Ovary (tissue), 9 donors: ENCODE data around the gene MUC6. TPM values are rescaled to one million over a fixed set of nuclear protein-coding genes. Genes with fewer than 3 reads are reported as not detected.
"Not testable (repeated sequence)": the region's sequence is repeated elsewhere in the genome, so short reads cannot be mapped to it uniquely, and the experiment has no call there.

Source experiments
- DNase-seq, 5 donors: peaks; one replicate each; pipeline ENCODE4 v3.0.0-alpha.2; 2019 to 2020
- H3K27ac ChIP-seq, 2 donors: fragments of 200-600 bp; one replicate each; pipeline versions ENCODE4 v1.5.1 to v1.8.0; 2019 to 2022
- H3K27me3 ChIP-seq: fragments of 200-600 bp; one replicate; pipeline ENCODE4 v1.8.0; 2022
- H3K36me3 ChIP-seq: fragments of 200-600 bp; sonication (generic); one replicate; pipeline ENCODE4 v1.5.1; 2019
- H3K4me1 ChIP-seq: one replicate; pipeline ENCODE4 v1.8.1; 2013; ENCODE audit warnings: mild to moderate bottlenecking, moderate library complexity; ENCODE audit not compliant: insufficient read depth
- H3K4me3 ChIP-seq: fragments of 200-600 bp; sonication (generic); one replicate; pipeline ENCODE4 v1.5.1; 2017
- H3K9me3 ChIP-seq, 2 donors: fragments of 200-600 bp in 1 of 2; sonication (generic) in 1 of 2; one replicate each; pipeline versions ENCODE4 v1.5.1 to v1.8.1; 2013 to 2019; ENCODE audit warnings: mild to moderate bottlenecking in 1 of 2, moderate library complexity in 1 of 2
- CTCF ChIP-seq, 3 donors: fragments of 450-650 bp in 2 of 3; fragments of 200-600 bp in 1 of 3; IDR thresholded peaks; one replicate each; pipeline versions ENCODE4 v1.5.1 to v1.8.0; 2016 to 2022; ENCODE audit warnings: antibody characterized with exemption in 3 of 3, mild to moderate bottlenecking in 1 of 3
- EP300 ChIP-seq: sonication (generic); formaldehyde crosslinking; IDR thresholded peaks from one replicate; pipeline ENCODE4 v1.6.1; 2017; ENCODE audit warnings: antibody characterized with exemption
- POLR2A ChIP-seq: fragments of 450-650 bp; IDR thresholded peaks from one replicate; pipeline ENCODE4 v1.6.1; 2017; ENCODE audit warnings: antibody characterized with exemption, mild to moderate bottlenecking, moderate library complexity
- WGBS, 3 donors: extraction: QIAGEN DNeasy Blood & Tissue Kit in 1 of 3; methylation state at CpG; one replicate each; pipeline versions ENCODE4 v1.1.5 to v1.1.7; 2013 to 2017; 5-methylcytosine and 5-hydroxymethylcytosine counted together
- intact Hi-C, 4 donors: fragments of 100-400 bp; cut with DNase I; formaldehyde crosslinking; loops; one replicate each; pipeline versions ENCODE4 v1.11.0 to v1.15.1; 2022 to 2023
- polyA plus RNA-seq, 2 donors: library from polyadenylated mRNA; stranded (reverse); fragments of 200-250 nt in 1 of 2; fragments of 350-450 nt in 1 of 2; fragmentation: Illumina TruSeq in 1 of 2; extraction: RNeasy Lipid Tissue Mini Kit (QIAGEN cat#74804) in 1 of 2; gene quantifications; one replicate each; pipeline ENCODE4 v1.2.3, GENCODE V29; 2013 to 2014
- total RNA-seq, 7 donors: library from RNA; depleted of rRNA in 2 of 7; stranded (reverse); fragments of >200 nt in 2 of 7; fragmentation: NEBNext Ultra II Directional in 3 of 7; extraction: Animal tissue kit (Norgen Biotek cat#: 25700) in 3 of 7; gene quantifications; one replicate each; pipeline versions ENCODE4 v1.1.0 to v1.2.4, GENCODE V29; 2016 to 2023
- donor health status: DM: no; HTN: no; CAD: no; lungs with moderate emphysema.
- donor health status: DM: no; HTN: no; CAD: no.
- donor health status: Bipolar disorder and iron deficiency.
- donor health status: DM: yes; HTN: yes; CAD: no.
- donor health status: DM: no; HTN: no; CAD: no.
- donor health status: DM: yes; HTN: yes; CAD: no.

MUC6 gene
- total and polyA plus RNA-seq, 9 donors, result 0.02 to 7.2 (median 0.31) TPM; not detected in 1

DNA sequence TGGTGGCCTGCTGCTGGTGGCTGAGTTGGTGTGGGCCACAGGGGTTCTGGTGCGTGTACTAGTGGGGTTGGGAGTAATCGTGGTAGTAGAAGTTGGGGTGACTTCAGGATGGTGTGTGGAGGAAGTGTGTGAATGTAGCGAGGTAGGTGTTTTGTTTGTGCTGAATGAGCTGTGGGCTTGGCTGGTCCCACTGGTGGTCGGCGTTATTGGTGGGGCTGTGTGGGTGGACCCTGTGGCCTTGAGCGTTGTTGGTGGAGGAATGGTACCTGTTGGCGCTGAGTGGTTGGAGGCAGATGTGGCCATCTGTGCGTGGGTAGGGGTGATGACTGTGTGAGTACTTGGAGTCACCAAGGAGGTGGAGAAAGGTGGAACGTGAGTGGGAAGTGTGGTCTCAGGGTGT, 18.4 kb downstream of the MUC6 start:
- intact Hi-C loops, result no loop called here
- H3K27ac ChIP-seq, result no peak overlapping the region
- no peak overlapping the region for H3K4me3 ChIP-seq
- H3K4me1 ChIP-seq, result no peaks in the 10 kb centered on the region
- H3K36me3 ChIP-seq, result no peaks in the 10 kb centered on the region
- no peaks in the 10 kb centered on the region for H3K27me3 ChIP-seq
- 81 to 86% (median 82%) methylated on average over 9 of the region's 9 CpGs for WGBS, 3 donors
- H3K9me3 ChIP-seq, result no peaks in the 10 kb centered on the region
- no peak for DNase-seq
- TF ChIP-seq CTCF (IDR thresholded peaks at IDR 0.05), result no peak
- no peak for TF ChIP-seq EP300
- TF ChIP-seq POLR2A, result no peak

GRCh38 chr11:1017269-1018005, 19.1 kb downstream of the MUC6 start:
- 77 to 82% (median 79%) methylated on average over 12 of the region's 12 CpGs for WGBS, 3 donors
- Histone ChIP-seq H3K27me3 (no peaks in the 10 kb centered on the region), H3K9me3 (no peaks in the 10 kb centered on the region), H3K27ac (no peak overlapping the region), H3K4me3 (no peak overlapping the region), H3K4me1 (no peaks in the 10 kb centered on the region), H3K36me3 (no peaks in the 10 kb centered on the region)
- DNase-seq, result no peak
- intact Hi-C loops, result no loop called here
- TF ChIP-seq EP300, result no peak

DNA sequence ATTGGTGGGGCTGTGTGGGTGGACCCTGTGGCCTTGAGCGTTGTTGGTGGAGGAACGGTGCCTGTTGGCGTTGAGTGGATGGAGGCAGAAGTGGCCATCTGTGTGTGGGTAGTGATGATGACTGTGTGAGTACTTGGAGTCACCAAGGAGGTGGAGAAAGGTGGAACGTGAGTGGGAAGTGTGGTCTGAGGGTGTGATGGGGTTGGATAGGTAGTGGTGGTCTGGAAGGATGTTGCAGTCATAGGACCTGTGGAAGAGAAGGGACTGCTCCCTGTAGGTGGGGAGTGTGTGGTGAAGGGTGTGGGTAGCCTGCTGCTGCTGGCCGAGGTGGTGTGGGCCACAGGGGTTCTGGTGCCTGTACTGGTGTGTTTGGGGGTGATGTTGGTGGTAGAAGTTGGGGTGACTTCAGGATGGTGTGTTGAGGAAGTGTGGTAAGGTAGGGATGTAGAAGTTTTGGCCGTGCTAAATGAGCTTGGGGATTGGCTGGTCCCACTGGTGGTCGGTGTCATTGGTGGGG, 19.9 kb downstream of the MUC6 start:
- WGBS, 3 donors, result 61 to 63% (median 63%) methylated on average over 7 of the region's 7 CpGs
- H3K27ac ChIP-seq, intact Hi-C loops, H3K36me3 ChIP-seq, DNase-seq, H3K27me3 ChIP-seq, H3K4me1 ChIP-seq, H3K9me3 ChIP-seq, H3K4me3 ChIP-seq: not testable (repeated sequence)

DNA sequence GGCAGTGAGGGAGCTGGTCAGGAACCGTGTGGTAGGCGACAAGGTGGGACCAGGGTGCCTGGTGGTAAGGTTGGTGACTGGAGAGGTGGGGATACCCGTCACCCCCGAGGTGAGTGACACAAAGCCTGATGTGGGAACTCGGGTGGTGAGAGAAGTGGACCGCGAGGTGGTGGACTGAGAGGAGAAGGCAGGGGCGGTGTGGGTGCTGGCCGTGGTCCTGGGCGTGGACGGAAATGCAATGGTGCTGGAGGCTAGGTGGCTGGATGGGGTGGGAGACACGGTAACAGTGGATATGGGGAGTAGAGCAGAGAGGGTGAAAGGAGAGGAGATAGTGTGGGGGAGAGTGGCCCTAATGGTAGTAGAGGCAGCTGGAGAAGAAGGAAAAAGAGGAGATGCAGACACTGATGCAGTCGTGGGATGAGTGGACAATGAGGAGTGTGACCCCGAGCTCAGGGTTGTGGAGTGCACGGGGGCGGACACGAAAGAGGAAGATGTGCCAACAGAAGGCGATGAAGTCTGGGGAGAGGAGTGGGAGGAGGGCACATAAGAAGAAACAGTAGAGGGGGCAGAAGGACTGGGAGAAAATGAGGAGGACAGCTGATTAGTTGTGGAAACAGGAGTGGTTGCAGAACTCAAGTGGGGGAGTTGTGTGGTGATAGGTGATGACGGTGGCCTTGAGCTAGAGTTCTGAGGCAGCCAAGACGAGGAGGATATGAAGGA, 20.5 kb downstream of the MUC6 start:
- WGBS, 3 donors, result 44 to 50% (median 48%) methylated on average over 20 of the region's 20 CpGs
- DNase-seq, result no peak

DNA sequence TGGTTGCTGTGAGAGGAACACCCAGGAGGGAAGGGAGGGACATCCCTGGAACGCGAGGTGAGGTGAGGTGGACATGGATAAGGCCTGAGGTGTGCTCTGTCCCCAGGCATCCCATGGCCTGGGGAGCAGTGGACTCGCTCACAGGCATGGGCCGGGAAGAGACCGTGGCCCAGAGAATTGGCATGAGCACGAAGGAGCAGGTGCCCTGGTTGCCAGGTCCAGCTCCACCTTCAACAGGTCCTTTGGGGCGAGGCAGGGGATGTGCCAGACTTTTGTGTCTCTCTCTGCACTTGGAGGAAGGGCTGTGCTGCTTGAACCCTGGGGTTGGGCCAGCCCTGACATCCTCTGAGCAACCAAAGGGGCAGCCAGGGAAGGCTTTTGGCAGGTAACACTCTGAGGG, 21.5 kb downstream of the MUC6 start:
- H3K4me1 ChIP-seq, result no peaks in the 10 kb centered on the region
- no peaks in the 10 kb centered on the region for H3K27me3 ChIP-seq
- H3K4me3 ChIP-seq, result no peak overlapping the region
- intact Hi-C loops, result no loop called here
- 87 to 95% (median 94%) methylated on average over 7 of the region's 7 CpGs for WGBS, 3 donors
- H3K27ac ChIP-seq, result no peak overlapping the region
- TF ChIP-seq EP300, result no peak
- no peak for TF ChIP-seq CTCF (IDR thresholded peaks at IDR 0.05)
- TF ChIP-seq POLR2A, result no peak
- no peak for DNase-seq
- H3K9me3 ChIP-seq, result no peaks in the 10 kb centered on the region
- no peaks in the 10 kb centered on the region for H3K36me3 ChIP-seq

More for the DNA sequence above, 20.5 kb downstream of the MUC6 start:
- Histone ChIP-seq H3K9me3 (no peaks in the 10 kb centered on the region), H3K27me3 (no peaks in the 10 kb centered on the region), H3K27ac (no peak overlapping the region), H3K4me1 (no peaks in the 10 kb centered on the region), H3K4me3 (no peak overlapping the region), H3K36me3 (no peaks in the 10 kb centered on the region)
- intact Hi-C loops, result no loop called here
- TF ChIP-seq CTCF (IDR thresholded peaks at IDR 0.05) (no peak), POLR2A (no peak), EP300 (no peak)
